SK-N-SH treated with all-trans-retinoic acid at 6 μM for 48 hours (cell line): ENCODE measurements around the gene CNNM3.

Experiments used
- ATAC-seq: fragments of 200-7000 bp; cut with Tn5 transposase; 3 replicates; pipeline ENCODE4 v1.9.1; 2020; ENCODE audit warnings: mild to moderate bottlenecking, moderate library complexity
- ARNTL ChIP-seq: fragments of 450-650 bp; formaldehyde crosslinking; IDR thresholded peaks from 2 replicates; pipeline ENCODE4 v1.5.0; 2020; ENCODE audit warnings: low read depth, mild to moderate bottlenecking, moderate library complexity, borderline replicate concordance
- BACH2 ChIP-seq: fragments of 250-450 bp; sonication (Bioruptor Pico); IDR thresholded peaks from 2 replicates; pipeline ENCODE4 v1.9.0; 2021; ENCODE audit warnings: mild to moderate bottlenecking, borderline replicate concordance
- ESRRG ChIP-seq: fragments of 250-450 bp; sonication (Bioruptor Pico); IDR thresholded peaks from 2 replicates; pipeline ENCODE4 v1.6.1; 2021; ENCODE audit warnings: mild to moderate bottlenecking
- GLIS3 ChIP-seq: fragments of 250-450 bp; sonication (Bioruptor Pico); IDR thresholded peaks from 2 replicates; pipeline ENCODE4 v1.5.0; 2020; ENCODE audit warnings: mild to moderate bottlenecking, moderate library complexity
- OSR1 ChIP-seq: fragments of 250-450 bp; sonication (Bioruptor Pico); IDR thresholded peaks from 2 replicates; pipeline ENCODE4 v1.8.0; 2022; ENCODE audit warnings: moderate library complexity, mild to moderate bottlenecking, inconsistent platforms
- PPARA ChIP-seq: fragments of 250-450 bp; sonication (Bioruptor Pico); IDR thresholded peaks from 2 replicates; pipeline ENCODE4 v1.5.0; 2020; ENCODE audit warnings: mild to moderate bottlenecking, borderline replicate concordance
- RARB ChIP-seq: fragments of 250-450 bp; sonication (Bioruptor Pico); IDR thresholded peaks from 2 replicates; pipeline ENCODE4 v1.8.0; 2021; ENCODE audit warnings: mild to moderate bottlenecking, moderate library complexity
- SNAI2 ChIP-seq: fragments of 250-450 bp; sonication (Bioruptor Pico); IDR thresholded peaks from 2 replicates; pipeline ENCODE4 v1.5.0; 2020; ENCODE audit warnings: mild to moderate bottlenecking, moderate library complexity
- TCF4 ChIP-seq: fragments of 250-450 bp; sonication (Bioruptor Pico); IDR thresholded peaks from 2 replicates; pipeline ENCODE4 v1.8.0; 2021; ENCODE audit warnings: mild to moderate bottlenecking, moderate library complexity, borderline replicate concordance
- TOX ChIP-seq: fragments of 250-450 bp; sonication (Bioruptor Pico); IDR thresholded peaks from 2 replicates; pipeline ENCODE4 v1.8.0; 2021; ENCODE audit warnings: mild to moderate bottlenecking, moderate library complexity, borderline replicate concordance
- ZC3H10 ChIP-seq: fragments of 250-450 bp; sonication (Bioruptor Pico); IDR thresholded peaks from 2 replicates; pipeline ENCODE4 v1.5.1; 2021; ENCODE audit warnings: mild to moderate bottlenecking, moderate library complexity
- ZFP3 ChIP-seq: fragments of 250-450 bp; sonication (Bioruptor Pico); IDR thresholded peaks from 2 replicates; pipeline ENCODE4 v1.5.0; 2020; ENCODE audit warnings: mild to moderate bottlenecking, moderate library complexity
- ZFP30 ChIP-seq: fragments of 450-650 bp; formaldehyde crosslinking; IDR thresholded peaks from 2 replicates; pipeline ENCODE4 v1.5.0; 2022; ENCODE audit warnings: mild to moderate bottlenecking, moderate library complexity
- ZNF565 ChIP-seq: fragments of 450-650 bp; formaldehyde crosslinking; conservative IDR thresholded peaks from 2 replicates; pipeline ENCODE4 v1.5.0; 2020; ENCODE audit warnings: low read depth, mild to moderate bottlenecking, moderate library complexity
- ZNF8 ChIP-seq: fragments of 450-650 bp; formaldehyde crosslinking; IDR thresholded peaks from 2 replicates; pipeline ENCODE4 v1.5.0; 2020; ENCODE audit warnings: mild to moderate bottlenecking, moderate library complexity
- TF ChIP-seq, protein P1 (sequence below): fragments of 250-450 bp; sonication (Bioruptor Pico); IDR thresholded peaks from 2 replicates; pipeline ENCODE4 v1.5.1; 2020; ENCODE audit warnings: low read depth, mild to moderate bottlenecking, moderate library complexity
- TF ChIP-seq, protein P2 (sequence below): fragments of 250-450 bp; sonication (Bioruptor Pico); IDR thresholded peaks from 2 replicates; pipeline ENCODE4 v1.8.0; 2021; ENCODE audit warnings: low read depth, mild to moderate bottlenecking, moderate library complexity, borderline replicate concordance
- TF ChIP-seq, protein P3 (sequence below): fragments of 250-450 bp; sonication (Bioruptor Pico); IDR thresholded peaks from 2 replicates; pipeline ENCODE4 v1.8.0; 2020; ENCODE audit warnings: mild to moderate bottlenecking, moderate library complexity, borderline replicate concordance
- TF ChIP-seq, protein P4 (sequence below): fragments of 250-450 bp; sonication (Bioruptor Pico); IDR thresholded peaks from 2 replicates; pipeline ENCODE4 v1.5.0; 2020; ENCODE audit warnings: mild to moderate bottlenecking, moderate library complexity

CNNM3 gene

DNA sequence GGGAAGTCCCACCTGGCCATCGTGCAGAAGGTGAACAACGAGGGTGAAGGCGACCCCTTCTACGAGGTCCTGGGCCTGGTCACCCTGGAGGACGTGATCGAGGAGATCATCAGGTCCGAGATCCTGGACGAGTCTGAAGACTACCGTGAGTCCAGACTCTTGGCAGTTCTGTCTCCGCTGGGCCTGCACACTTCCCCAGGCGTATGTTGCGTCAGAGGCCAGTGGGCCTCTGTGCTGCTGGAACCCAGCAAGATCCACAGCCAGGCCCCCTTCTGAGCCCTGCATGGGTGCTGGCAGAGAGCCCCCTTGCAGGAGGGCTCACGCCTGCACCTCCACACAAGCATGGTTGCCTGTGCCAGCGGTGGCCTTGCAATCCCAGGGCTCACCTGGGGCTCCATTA lies 9.0 kb downstream of the CNNM3 start (continued):
- TF ChIP-seq, protein P1, sequence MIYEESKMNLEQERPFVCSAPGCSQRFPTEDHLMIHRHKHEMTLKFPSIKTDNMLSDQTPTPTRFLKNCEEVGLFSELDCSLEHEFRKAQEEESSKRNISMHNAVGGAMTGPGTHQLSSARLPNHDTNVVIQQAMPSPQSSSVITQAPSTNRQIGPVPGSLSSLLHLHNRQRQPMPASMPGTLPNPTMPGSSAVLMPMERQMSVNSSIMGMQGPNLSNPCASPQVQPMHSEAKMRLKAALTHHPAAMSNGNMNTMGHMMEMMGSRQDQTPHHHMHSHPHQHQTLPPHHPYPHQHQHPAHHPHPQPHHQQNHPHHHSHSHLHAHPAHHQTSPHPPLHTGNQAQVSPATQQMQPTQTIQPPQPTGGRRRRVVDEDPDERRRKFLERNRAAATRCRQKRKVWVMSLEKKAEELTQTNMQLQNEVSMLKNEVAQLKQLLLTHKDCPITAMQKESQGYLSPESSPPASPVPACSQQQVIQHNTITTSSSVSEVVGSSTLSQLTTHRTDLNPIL (CRISPR knock-in tag), result no peak
- TF ChIP-seq GLIS3 (no peak), BACH2 (CRISPR knock-in tag) (no peak), ZFP3 (CRISPR knock-in tag) (no peak), SNAI2 (no peak), ZFP30 (no peak), TCF4 (no peak), PPARA (CRISPR knock-in tag) (no peak), TOX (no peak), ZC3H10 (CRISPR knock-in tag) (no peak), ESRRG (CRISPR knock-in tag) (no peak), ZNF565 (no peak)
- TF ChIP-seq, protein P2, sequence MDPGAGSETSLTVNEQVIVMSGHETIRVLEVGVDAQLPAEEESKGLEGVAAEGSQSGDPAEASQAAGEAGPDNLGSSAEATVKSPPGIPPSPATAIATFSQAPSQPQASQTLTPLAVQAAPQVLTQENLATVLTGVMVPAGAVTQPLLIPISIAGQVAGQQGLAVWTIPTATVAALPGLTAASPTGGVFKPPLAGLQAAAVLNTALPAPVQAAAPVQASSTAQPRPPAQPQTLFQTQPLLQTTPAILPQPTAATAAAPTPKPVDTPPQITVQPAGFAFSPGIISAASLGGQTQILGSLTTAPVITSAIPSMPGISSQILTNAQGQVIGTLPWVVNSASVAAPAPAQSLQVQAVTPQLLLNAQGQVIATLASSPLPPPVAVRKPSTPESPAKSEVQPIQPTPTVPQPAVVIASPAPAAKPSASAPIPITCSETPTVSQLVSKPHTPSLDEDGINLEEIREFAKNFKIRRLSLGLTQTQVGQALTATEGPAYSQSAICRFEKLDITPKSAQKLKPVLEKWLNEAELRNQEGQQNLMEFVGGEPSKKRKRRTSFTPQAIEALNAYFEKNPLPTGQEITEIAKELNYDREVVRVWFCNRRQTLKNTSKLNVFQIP (CRISPR knock-in tag), result no peak

DNA sequence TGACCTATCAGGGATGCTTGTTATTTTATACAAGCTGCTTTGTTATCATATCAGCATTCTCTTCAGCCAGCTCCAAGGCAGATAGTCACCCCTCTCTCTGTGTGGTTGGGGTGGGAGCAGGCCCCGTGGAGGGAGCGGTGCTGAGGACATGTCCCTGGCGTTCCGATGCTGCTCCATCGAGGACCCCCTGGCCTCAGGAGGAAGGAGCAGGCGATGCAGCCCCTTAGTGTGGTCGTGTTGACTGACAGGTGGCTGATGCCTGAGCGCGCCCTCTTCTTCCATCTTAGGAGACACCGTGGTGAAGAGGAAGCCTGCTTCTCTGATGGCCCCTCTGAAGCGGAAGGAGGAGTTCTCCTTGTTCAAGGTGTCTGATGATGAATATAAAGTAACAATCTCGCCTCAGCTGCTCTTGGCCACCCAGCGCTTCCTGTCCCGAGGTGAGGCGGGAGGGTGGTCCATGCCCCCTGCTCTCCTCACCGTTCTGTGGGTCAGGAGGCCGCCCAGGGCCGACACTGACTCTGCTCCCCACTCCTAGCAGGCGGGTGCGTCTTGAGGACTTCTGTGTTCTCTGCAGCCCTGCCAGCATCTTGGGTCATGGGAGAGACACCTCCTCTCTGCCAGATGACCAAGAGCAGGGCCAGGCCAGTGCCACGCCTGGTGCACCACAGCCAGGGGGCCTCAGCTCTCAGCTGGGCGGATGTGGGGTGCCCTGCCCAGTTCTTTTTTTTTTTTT lies 10.6 kb downstream of the CNNM3 start:
- TF ChIP-seq SNAI2, result no peak
- TF ChIP-seq, protein P3, sequence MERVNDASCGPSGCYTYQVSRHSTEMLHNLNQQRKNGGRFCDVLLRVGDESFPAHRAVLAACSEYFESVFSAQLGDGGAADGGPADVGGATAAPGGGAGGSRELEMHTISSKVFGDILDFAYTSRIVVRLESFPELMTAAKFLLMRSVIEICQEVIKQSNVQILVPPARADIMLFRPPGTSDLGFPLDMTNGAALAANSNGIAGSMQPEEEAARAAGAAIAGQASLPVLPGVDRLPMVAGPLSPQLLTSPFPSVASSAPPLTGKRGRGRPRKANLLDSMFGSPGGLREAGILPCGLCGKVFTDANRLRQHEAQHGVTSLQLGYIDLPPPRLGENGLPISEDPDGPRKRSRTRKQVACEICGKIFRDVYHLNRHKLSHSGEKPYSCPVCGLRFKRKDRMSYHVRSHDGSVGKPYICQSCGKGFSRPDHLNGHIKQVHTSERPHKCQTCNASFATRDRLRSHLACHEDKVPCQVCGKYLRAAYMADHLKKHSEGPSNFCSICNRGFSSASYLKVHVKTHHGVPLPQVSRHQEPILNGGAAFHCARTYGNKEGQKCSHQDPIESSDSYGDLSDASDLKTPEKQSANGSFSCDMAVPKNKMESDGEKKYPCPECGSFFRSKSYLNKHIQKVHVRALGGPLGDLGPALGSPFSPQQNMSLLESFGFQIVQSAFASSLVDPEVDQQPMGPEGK, result no peak
- TF ChIP-seq RARB (CRISPR knock-in tag), result no peak
- no peak for ATAC-seq

DNA sequence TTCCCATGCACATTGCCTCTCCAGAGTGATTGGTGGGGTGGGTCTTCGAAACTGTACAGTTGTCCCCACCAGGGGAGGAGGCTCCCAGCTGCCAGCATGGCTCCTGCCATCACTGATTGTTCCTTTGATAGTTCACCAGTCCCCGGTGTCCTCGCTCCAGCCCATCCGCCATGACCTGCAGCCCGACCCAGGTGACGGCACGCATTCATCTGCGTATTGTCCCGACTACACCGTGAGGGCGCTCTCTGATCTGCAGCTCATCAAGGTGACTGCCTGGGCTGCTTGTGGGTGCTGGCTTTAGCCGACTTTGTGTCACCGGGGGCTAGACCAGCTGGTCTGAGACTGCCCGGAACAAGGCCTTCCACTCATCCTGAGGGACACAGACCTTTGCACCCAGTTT lies 12.4 kb downstream of the CNNM3 start:
- TF ChIP-seq TOX (no peak), ZC3H10 (CRISPR knock-in tag) (no peak), ARNTL (CRISPR knock-in tag) (no peak), RARB (CRISPR knock-in tag) (no peak)
- TF ChIP-seq, protein P2 (CRISPR knock-in tag), result no peak
- TF ChIP-seq, protein P1 (CRISPR knock-in tag), result no peak
- TF ChIP-seq, all 23 proteins: peak for 0
- ATAC-seq, result no peak

DNA sequence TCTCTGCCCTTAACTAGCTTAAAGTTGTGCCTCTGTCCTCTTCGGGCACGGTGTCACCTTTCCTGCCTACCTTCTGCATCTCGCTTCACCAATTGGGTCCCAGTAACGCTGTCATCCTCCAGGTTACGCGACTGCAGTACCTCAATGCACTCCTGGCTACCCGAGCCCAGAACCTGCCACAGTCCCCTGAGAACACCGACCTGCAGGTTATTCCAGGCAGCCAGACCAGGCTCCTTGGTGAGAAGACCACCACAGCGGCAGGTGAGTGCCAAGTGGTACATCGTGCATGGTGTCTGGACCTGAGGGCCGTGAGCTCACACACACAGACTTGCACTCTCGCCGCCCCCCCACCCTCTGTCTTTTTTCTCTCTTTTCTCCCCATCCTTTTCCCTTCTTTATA lies 12.8 kb downstream of the CNNM3 start:
- TF ChIP-seq ZNF8 (CRISPR knock-in tag) (no peak), ARNTL (CRISPR knock-in tag) (no peak), BACH2 (CRISPR knock-in tag) (no peak), ZFP3 (CRISPR knock-in tag) (no peak), SNAI2 (no peak), TCF4 (no peak), ZC3H10 (CRISPR knock-in tag) (no peak), OSR1 (no peak)
- TF ChIP-seq, protein P4, sequence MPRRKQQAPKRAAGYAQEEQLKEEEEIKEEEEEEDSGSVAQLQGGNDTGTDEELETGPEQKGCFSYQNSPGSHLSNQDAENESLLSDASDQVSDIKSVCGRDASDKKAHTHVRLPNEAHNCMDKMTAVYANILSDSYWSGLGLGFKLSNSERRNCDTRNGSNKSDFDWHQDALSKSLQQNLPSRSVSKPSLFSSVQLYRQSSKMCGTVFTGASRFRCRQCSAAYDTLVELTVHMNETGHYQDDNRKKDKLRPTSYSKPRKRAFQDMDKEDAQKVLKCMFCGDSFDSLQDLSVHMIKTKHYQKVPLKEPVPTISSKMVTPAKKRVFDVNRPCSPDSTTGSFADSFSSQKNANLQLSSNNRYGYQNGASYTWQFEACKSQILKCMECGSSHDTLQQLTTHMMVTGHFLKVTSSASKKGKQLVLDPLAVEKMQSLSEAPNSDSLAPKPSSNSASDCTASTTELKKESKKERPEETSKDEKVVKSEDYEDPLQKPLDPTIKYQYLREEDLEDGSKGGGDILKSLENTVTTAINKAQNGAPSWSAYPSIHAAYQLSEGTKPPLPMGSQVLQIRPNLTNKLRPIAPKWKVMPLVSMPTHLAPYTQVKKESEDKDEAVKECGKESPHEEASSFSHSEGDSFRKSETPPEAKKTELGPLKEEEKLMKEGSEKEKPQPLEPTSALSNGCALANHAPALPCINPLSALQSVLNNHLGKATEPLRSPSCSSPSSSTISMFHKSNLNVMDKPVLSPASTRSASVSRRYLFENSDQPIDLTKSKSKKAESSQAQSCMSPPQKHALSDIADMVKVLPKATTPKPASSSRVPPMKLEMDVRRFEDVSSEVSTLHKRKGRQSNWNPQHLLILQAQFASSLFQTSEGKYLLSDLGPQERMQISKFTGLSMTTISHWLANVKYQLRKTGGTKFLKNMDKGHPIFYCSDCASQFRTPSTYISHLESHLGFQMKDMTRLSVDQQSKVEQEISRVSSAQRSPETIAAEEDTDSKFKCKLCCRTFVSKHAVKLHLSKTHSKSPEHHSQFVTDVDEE (CRISPR knock-in tag), result no peak
- ATAC-seq, result no peak
